Activated naive CD4-positive, alpha-beta T cell treated with anti-CD3 and anti-CD28 coated beads for 36 hours (primary cell): ENCODE data around the gene LYSET. TPM values are rescaled to one million over a fixed set of nuclear protein-coding genes. Genes with fewer than 3 reads are reported as not detected.
"Not testable (repeated sequence)": the region's sequence is repeated elsewhere in the genome, so short reads cannot be mapped to it uniquely, and the experiment has no call there.

Experiments
- CTCF ChIA-PET: fragments of 350-600 bp; sonication (Branson Sonifier 250); formaldehyde crosslinking; loops from one replicate; lab custom pipeline; 2021; ENCODE audit warnings: antibody characterized with exemption; lab: Charles Lee
- DNase-seq: peaks from one replicate; pipeline ENCODE4 v3.0.0-alpha.2; 2020
- H3K27ac Mint-ChIP-seq: one replicate; pipeline ENCODE4 v1.8.0; 2021; ENCODE audit warnings: mild to moderate bottlenecking, mixed read lengths
- H3K27me3 Mint-ChIP-seq: one replicate; pipeline ENCODE4 v1.8.0; 2021; ENCODE audit warnings: low read depth, mixed read lengths
- H3K36me3 Mint-ChIP-seq: one replicate; pipeline ENCODE4 v1.8.0; 2021; ENCODE audit warnings: low read depth, mixed read lengths
- H3K4me1 Mint-ChIP-seq: one replicate; pipeline ENCODE4 v1.8.0; 2021; ENCODE audit warnings: low read depth, mixed read lengths
- H3K4me3 Mint-ChIP-seq: one replicate; pipeline ENCODE4 v1.8.0; 2021; ENCODE audit warnings: mild to moderate bottlenecking, moderate library complexity, mixed read lengths
- H3K9me3 Mint-ChIP-seq: one replicate; pipeline ENCODE4 v1.8.0; 2021; ENCODE audit warnings: mixed read lengths
- intact Hi-C: fragments of 100-400 bp; cut with micrococcal nuclease; formaldehyde crosslinking; loops from one replicate; pipeline ENCODE4 v1.15.1; 2023
- total RNA-seq, 2 experiments: library from RNA; stranded (reverse); gene quantifications; one replicate each; pipeline ENCODE4 v1.2.3, GENCODE V29; 2021

LYSET gene, protein sequence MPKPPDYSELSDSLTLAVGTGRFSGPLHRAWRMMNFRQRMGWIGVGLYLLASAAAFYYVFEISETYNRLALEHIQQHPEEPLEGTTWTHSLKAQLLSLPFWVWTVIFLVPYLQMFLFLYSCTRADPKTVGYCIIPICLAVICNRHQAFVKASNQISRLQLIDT
- total RNA-seq = 10 to 100 TPM; 11.4 to 11.6 TPM

DNA sequence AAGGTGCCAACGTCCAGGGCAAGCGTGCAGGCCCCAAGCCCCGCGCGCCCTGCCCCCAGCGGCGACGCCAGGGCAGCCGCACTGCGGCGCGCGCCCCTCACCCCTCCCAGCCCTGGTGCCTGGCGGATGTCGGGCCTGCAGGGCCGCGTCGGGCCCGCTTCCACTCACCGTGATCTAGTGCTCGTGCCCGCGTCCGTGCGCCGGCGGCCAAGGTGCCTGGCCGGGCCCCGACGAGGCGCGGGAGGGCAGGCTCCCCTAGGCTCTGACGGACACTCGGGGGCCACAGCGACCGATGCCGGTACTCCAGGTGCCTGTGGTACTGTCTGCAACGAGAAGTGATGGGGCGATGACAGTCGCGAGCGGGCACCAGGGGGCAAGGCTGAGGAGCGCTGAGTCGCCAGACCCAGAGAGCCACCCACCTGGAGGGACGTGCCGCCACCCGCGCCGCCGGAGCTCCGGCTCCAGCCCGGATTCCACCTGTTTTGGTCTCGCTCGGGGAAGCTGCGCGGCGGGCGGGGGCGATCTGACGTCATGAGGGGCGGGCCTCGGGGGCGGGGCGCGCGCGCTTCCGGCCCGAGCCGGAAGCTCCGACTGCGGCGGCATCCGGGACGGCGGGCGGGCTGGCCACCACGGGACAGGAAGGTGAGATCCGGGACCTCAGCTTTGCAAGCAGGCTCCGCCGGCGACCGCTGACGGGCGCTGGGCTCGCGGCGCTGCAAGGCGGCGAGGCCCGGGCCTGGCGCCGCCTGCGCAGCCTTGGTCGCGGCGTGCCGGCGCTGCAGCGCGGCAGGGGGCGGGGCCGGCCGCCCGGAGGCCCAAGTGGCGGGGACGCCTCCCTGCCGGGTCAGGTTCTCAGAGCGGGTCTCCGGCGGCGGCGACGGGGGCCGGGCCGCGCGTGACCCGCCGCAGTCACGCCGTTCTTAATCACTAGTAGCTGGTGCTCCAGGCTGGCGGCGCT, at the start of gene LYSET, which contains the start of gene MOAP1:
Gene LYSET (plus strand): TSS at position 927 of the 958 bp plus-strand sequence. CDS start 89 bp downstream, outside the sequence.
Gene MOAP1 (minus strand): TSS at position 507 of the 958 bp plus-strand sequence. CDS start 655 bp downstream, outside the sequence.
- H3K27ac Mint-ChIP-seq = peak within 1 kb of the TSS; percentile 91
- no peaks in the 10 kb centered on the region for H3K27me3 Mint-ChIP-seq
- DNase-seq = peak; percentile 91
- peaks cover 14% of the 10 kb centered on the region for H3K36me3 Mint-ChIP-seq
- peak within 1 kb of the TSS; percentile 88 for H3K4me3 Mint-ChIP-seq
- no peaks in the 10 kb centered on the region for H3K9me3 Mint-ChIP-seq
- H3K4me1 Mint-ChIP-seq = peaks cover 42% of the 10 kb centered on the region
- intact Hi-C loops = loop anchor here (1.0 to 10.0 kb wide), 6 partner anchors 23 to 990 kb away; partner anchors contain the start of genes BTBD7, GOLGA5, GON7 and ITPK1
- CTCF ChIA-PET = interaction anchor here (0.6 to 1.8 kb wide), 8 partner anchors 10 to 71 kb away, joined by 3 to 16 read pairs (median 3); partner anchors contain the start of genes GON7 and UBR7

DNA sequence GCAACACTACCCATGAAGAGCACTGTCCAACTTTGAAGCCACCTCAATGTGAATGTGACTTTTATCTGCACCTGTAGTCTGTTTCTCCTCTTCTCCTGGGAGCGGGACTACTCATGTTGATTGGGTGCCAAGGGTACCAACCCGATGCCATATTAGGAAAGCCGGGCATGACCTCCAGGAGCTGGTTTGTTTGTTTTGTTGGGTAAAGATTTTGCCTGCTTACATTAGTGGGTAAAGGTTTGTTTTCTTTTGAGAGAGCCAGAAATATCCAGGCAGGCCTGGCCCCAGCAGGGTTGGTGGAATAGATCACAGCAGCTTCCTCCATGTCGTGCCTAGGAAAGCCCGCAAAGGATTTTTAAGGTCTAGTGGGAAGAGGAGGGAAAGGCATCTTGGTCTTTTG, 49.7 kb upstream of the LYSET start:
- intact Hi-C loops = no loop called here
- Mint-ChIP-seq H3K27me3 (no peaks in the 10 kb centered on the region), H3K9me3 (no peaks in the 10 kb centered on the region)

DNA sequence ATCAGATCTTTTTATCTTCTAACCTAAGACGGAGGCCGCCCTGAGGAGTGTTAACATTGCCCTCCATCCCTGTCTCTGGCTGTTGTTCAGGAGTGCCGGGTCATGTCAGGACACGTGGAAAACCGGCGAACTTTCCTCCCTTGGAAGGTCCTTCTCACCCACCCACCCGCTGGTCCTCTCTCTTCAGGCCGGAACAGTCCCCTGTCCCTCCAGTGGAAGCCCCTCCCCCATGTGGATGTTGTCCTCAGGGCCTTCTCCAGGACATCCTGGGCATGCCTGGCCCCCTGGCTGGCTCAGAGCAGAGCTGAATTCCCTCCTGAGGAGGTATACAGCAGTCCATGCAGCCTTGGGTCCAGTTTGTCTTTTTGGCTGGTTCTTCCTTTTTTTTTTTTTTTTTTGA, 49.1 kb upstream of the LYSET start:
- intact Hi-C loops = no loop called here

More for the DNA sequence above, 49.7 kb upstream of the LYSET start:
- Mint-ChIP-seq H3K36me3 (no peaks in the 10 kb centered on the region), H3K27ac (no peak overlapping the region), H3K4me3 (no peak overlapping the region), H3K4me1 (peaks cover 2% of the 10 kb centered on the region)
- CTCF ChIA-PET = interaction anchor here (0.6 to 0.7 kb wide), 2 partner anchors 180 to 184 kb away, joined by 3 read pairs; no protein-coding TSS in a partner anchor
- DNase-seq = no peak

GRCh38 chr14:93136508-93136907, 48.6 kb upstream of the LYSET start:
- H3K36me3 Mint-ChIP-seq, H3K9me3 Mint-ChIP-seq, DNase-seq, intact Hi-C loops, H3K4me3 Mint-ChIP-seq, H3K27ac Mint-ChIP-seq, H3K4me1 Mint-ChIP-seq, H3K27me3 Mint-ChIP-seq: not testable (repeated sequence)
- CTCF ChIA-PET = interaction anchor here (3.9 kb wide), 1 partner anchor 23 kb away, joined by 53 read pairs; no protein-coding TSS in a partner anchor

More for the DNA sequence above, 49.1 kb upstream of the LYSET start:
- H3K4me3 Mint-ChIP-seq = no peak overlapping the region
- no peaks in the 10 kb centered on the region for H3K9me3 Mint-ChIP-seq
- H3K27me3 Mint-ChIP-seq = no peaks in the 10 kb centered on the region
- H3K36me3 Mint-ChIP-seq = no peaks in the 10 kb centered on the region
- CTCF ChIA-PET = interaction anchor here (3.9 kb wide), 1 partner anchor 22 kb away, joined by 53 read pairs; no protein-coding TSS in a partner anchor
- no peak overlapping the region for H3K27ac Mint-ChIP-seq
- no peak for DNase-seq
- peaks cover 2% of the 10 kb centered on the region for H3K4me1 Mint-ChIP-seq

DNA sequence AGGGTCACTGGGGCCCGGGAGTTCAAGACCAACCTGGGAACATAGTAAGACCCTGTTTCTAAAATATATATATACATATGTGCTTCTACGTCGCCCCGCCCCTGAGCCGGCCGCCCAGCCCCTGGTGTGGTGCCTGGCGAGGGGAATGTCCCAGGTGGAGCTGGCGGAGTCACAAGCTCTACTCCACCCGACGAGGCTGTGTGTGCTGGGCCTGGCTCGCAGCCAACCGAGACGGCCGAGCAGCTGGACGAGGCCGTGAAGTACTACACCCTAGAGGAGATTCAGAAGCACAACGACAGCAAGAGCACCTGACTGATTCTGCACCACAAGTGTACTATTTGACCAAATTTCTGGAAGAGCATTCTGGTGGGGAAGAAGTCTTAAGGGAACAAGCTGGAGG, 47.3 kb upstream of the LYSET start:
- no peaks in the 10 kb centered on the region for H3K36me3 Mint-ChIP-seq
- intact Hi-C loops = loop anchor here (2.0 kb wide), 1 partner anchor 103 kb away; no protein-coding TSS in a partner anchor
- no peak for DNase-seq
- H3K27ac Mint-ChIP-seq = no peak overlapping the region
- H3K4me1 Mint-ChIP-seq = peaks cover 2% of the 10 kb centered on the region
- CTCF ChIA-PET = interaction anchor here (0.8 to 3.9 kb wide), 7 partner anchors 21 to 186 kb away, joined by 3 to 53 read pairs (median 6); no protein-coding TSS in a partner anchor
- no peaks in the 10 kb centered on the region for H3K9me3 Mint-ChIP-seq
- no peaks in the 10 kb centered on the region for H3K27me3 Mint-ChIP-seq
- H3K4me3 Mint-ChIP-seq = no peak overlapping the region

DNA sequence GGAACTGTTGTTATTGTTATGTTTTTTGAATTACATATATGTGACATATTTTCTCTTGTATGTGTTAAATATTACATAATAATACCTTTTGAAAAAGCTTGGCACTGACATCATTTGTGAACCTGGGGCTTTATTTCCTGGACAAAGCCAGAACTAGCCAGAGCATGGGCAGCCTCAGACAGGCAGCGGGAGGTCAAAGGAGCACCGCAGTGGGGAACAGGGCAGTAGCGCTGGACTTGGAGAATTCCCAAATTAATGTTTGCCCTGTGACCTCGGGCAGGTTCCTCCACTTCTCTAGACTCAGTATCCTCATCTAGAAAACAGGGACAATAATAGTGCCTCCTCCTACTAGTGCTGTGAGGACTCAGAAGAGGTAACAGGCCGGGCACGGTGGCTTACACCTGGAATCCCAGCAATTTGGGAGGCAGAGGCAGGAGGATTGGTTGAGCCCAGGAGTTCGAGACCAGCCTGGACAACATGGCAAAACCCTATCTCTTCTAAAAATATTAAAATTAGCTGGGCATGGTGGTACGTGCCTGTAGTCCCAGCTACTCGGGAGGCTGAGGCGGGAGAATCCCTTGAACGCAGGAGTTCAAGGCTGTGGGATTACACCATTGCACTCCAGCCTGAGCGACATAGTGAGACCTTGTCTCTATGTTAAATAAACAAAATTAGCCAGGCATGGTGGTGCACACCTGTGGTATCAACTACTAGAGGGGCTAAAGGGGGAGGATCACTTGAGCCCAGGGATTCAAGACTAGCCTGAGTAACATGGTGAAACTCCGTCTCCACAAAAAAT, 42.1 kb upstream of the LYSET start:
- no peak for DNase-seq
- H3K4me3 Mint-ChIP-seq = no peak overlapping the region
- peaks cover 2% of the 10 kb centered on the region for H3K4me1 Mint-ChIP-seq
- H3K9me3 Mint-ChIP-seq = no peaks in the 10 kb centered on the region
- H3K27me3 Mint-ChIP-seq = no peaks in the 10 kb centered on the region
- H3K36me3 Mint-ChIP-seq = no peaks in the 10 kb centered on the region
- CTCF ChIA-PET = interaction anchor here (0.6 to 3.2 kb wide), 4 partner anchors 12 to 54 kb away, joined by 3 to 14 read pairs (median 4); no protein-coding TSS in a partner anchor
- intact Hi-C loops = no loop called here
- H3K27ac Mint-ChIP-seq = no peak overlapping the region

- no peaks in the 10 kb centered on the region for H3K27me3 Mint-ChIP-seq
- no peaks in the 10 kb centered on the region for H3K36me3 Mint-ChIP-seq
- no peak overlapping the region for H3K4me3 Mint-ChIP-seq
- CTCF ChIA-PET = interaction anchor here (1.0 to 2.0 kb wide), 4 partner anchors 14 to 194 kb away, joined by 3 to 6 read pairs (median 4); no protein-coding TSS in a partner anchor
- peaks cover 5% of the 10 kb centered on the region for H3K4me1 Mint-ChIP-seq
- no peak overlapping the region for H3K27ac Mint-ChIP-seq
- DNase-seq = no peak
- no peaks in the 10 kb centered on the region for H3K9me3 Mint-ChIP-seq
- intact Hi-C loops = no loop called here
These were observed 39.0 kb upstream of the LYSET start for GRCh38 chr14:93146119-93146518.

DNA sequence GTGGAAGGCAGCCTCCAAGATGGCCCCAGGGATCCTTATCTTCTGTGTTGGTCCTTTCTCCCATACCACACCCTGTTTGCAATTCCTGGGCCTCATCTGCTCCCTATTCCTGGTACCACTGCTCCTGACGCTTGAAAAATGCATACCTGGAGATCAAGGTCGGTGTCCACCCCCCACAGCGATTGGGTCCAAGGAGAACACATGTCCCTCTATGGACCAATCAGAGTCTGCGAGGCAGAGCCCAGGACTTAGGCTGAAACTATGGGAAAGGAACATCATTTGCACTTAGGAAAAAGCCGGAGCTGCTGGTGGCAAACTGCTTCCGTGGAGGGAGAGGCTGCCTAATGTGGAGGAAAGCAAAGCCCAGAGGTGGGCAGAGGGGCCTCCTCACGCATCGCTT, 36.1 kb upstream of the LYSET start:
- no peak overlapping the region for H3K4me3 Mint-ChIP-seq
- no peaks in the 10 kb centered on the region for H3K27me3 Mint-ChIP-seq
- H3K36me3 Mint-ChIP-seq = no peaks in the 10 kb centered on the region
- no peak for DNase-seq
- H3K27ac Mint-ChIP-seq = no peak overlapping the region
- H3K4me1 Mint-ChIP-seq = peaks cover 7% of the 10 kb centered on the region
- CTCF ChIA-PET = no interaction called here
- intact Hi-C loops = no loop called here
- no peaks in the 10 kb centered on the region for H3K9me3 Mint-ChIP-seq

DNA sequence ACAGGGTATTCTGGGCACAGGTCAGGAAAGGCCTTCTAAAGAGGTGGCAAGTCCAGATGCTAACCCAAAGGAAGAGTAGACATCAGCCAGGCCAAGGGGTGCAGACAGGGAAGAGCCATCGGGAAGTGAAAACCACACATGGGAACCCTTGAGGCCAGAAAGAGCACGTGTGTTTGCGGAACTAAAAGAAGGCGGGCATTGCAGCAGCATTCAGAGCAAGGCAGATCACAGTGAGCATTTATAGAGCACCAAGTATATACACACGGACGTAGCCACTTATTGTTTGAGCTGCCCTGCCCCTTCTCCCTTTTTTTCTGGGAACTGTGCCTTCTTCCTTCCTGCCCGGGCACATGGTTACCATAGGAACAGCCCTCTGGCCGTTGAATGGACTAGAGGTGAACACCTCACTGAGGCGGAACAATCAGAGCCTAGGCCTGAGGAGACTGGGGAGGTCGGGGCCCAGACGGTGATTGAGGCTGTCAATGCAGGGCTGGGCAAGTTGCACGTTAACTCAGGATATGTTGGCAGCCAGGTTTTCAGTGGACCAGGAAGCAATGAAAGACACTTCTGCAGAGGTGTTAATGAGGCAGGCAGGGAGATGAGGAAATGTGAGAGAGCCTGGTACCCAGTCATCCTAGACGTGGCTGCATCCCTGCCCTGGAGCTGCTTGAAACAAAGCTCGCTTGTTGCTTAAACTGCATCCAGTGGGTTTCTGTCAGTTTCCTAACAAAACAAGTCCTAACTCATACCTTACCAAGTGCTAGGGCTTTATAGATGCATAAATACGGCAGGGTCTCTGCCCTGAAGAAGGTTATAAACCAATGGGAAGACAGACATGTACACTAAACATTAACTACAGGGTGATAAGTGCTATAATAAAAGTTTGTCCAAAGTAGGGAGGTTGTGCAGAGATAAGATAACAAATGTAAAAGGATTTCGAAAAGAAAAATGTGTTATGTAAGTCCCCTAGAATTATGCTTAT, 34.6 kb upstream of the LYSET start:
- H3K27me3 Mint-ChIP-seq = no peaks in the 10 kb centered on the region
- no peaks in the 10 kb centered on the region for H3K36me3 Mint-ChIP-seq
- no peak for DNase-seq
- no peaks in the 10 kb centered on the region for H3K9me3 Mint-ChIP-seq
- H3K4me1 Mint-ChIP-seq = peaks cover 7% of the 10 kb centered on the region
- no peak overlapping the region for H3K27ac Mint-ChIP-seq
- H3K4me3 Mint-ChIP-seq = no peak overlapping the region
- CTCF ChIA-PET = no interaction called here
- intact Hi-C loops = no loop called here

DNA sequence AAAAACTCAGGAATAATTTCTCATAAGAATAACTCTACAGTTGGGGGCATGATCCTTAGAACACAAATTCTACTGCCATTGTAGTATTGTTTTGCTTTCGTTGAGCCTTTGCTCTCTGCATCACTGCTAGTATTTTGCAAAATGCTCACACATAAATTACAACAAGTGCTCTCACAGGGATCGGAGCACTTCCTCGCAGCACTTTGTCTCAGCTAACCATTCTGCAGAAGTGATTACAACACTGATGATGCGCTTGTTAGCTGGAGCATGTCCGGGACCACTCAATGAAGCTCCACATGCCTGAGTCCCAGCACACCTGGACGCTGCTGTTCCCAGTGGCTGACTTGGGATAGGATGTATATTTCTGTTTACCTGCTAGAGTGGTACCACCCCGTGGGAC, 32.0 kb upstream of the LYSET start:
- intact Hi-C loops = no loop called here
- Mint-ChIP-seq H3K4me1 (peaks cover 7% of the 10 kb centered on the region), H3K4me3 (no peak overlapping the region), H3K27ac (no peak overlapping the region), H3K9me3 (no peaks in the 10 kb centered on the region), H3K27me3 (no peaks in the 10 kb centered on the region), H3K36me3 (no peaks in the 10 kb centered on the region)
- DNase-seq = no peak
- CTCF ChIA-PET = no interaction called here

- Mint-ChIP-seq H3K36me3 (no peaks in the 10 kb centered on the region), H3K4me1 (peaks cover 4% of the 10 kb centered on the region), H3K4me3 (no peak overlapping the region), H3K27me3 (no peaks in the 10 kb centered on the region), H3K9me3 (no peaks in the 10 kb centered on the region), H3K27ac (no peak overlapping the region)
- no peak for DNase-seq
- CTCF ChIA-PET = interaction anchor here (0.7 kb wide), 1 partner anchor 16 kb away, joined by 3 read pairs; no protein-coding TSS in a partner anchor
- intact Hi-C loops = no loop called here
These were observed 29.4 kb upstream of the LYSET start for GRCh38 chr14:93155667-93156066.
